Right lobe of liver (tissue), 6 donors: ENCODE results near the gene SEC24D. TPM values are rescaled to one million over a fixed set of nuclear protein-coding genes. Genes with fewer than 3 reads are reported as not detected.

Experiments used
- ATAC-seq, 4 donors: fragments of 200-7000 bp; cut with Tn5 transposase; one replicate each; pipeline ENCODE4 v1.9.1; 2020; ENCODE audit warnings: mild to moderate bottlenecking in 4 of 4, moderate library complexity in 4 of 4
- DNase-seq, 3 donors: peaks; one replicate each; pipeline ENCODE4 v3.0.0-alpha.2; 2020
- H3K27ac ChIP-seq, 3 donors: fragments of 200-600 bp; one replicate each; pipeline ENCODE4 v1.8.0; 2022
- H3K27me3 ChIP-seq, 2 donors: fragments of 200-600 bp; one replicate each; pipeline ENCODE4 v1.8.0; 2022
- H3K36me3 ChIP-seq, 4 donors: fragments of 200-600 bp; sonication (generic) in 1 of 4; one replicate each; pipeline versions ENCODE4 v1.5.1 to v1.8.0; 2017 to 2022; ENCODE audit warnings: control low read depth in 1 of 4
- H3K4me1 ChIP-seq, 4 donors: fragments of 200-600 bp; sonication (generic) in 1 of 4; one replicate each; pipeline versions ENCODE4 v1.5.1 to v1.8.0; 2017 to 2022; ENCODE audit warnings: control low read depth in 1 of 4
- H3K4me3 ChIP-seq, 3 donors: fragments of 200-600 bp; one replicate each; pipeline ENCODE4 v1.8.0; 2022
- H3K9me3 ChIP-seq, 4 donors: fragments of 200-600 bp; sonication (generic) in 1 of 4; one replicate each; pipeline versions ENCODE4 v1.5.1 to v1.8.0; 2017 to 2022; ENCODE audit warnings: control low read depth in 1 of 4
- CTCF ChIP-seq, 4 donors: fragments of 200-600 bp in 3 of 4; fragments of 450-650 bp in 1 of 4; IDR thresholded peaks; one replicate each; pipeline versions ENCODE4 v1.5.1 to v1.8.0; 2016 to 2022; ENCODE audit warnings: antibody characterized with exemption in 4 of 4, mild to moderate bottlenecking in 2 of 4
- POLR2A ChIP-seq: fragments of 450-650 bp; IDR thresholded peaks from one replicate; pipeline ENCODE4 v1.6.1; 2017; ENCODE audit warnings: antibody characterized with exemption, mild to moderate bottlenecking
- WGBS: methylation state at CpG from one replicate; pipeline ENCODE4 v1.1.6; 2018; ENCODE audit warnings: low coverage, low lambda C conversion rate; ENCODE audit not compliant: insufficient coverage; ENCODE audit errors: missing lambda C conversion rate; 5-methylcytosine and 5-hydroxymethylcytosine counted together
- intact Hi-C, 2 donors: fragments of 100-400 bp; cut with DNase I; formaldehyde crosslinking; loops; one replicate each; pipeline versions ENCODE4 v1.11.2 to v1.14.1; 2022
- total RNA-seq, 6 experiments: library from RNA; depleted of rRNA in 2 of 6; stranded (reverse); fragments of >200 nt in 2 of 6; fragmentation: NEBNext Ultra II Directional in 3 of 6; extraction: Animal tissue kit (Norgen Biotek cat#: 25700) in 3 of 6; gene quantifications; one replicate each; pipeline versions ENCODE4 v1.1.0 to v1.2.4, GENCODE V29; 2016 to 2023
- donor health status: DM: no; HTN: yes; CAD: no.
- donor health status: DM: no; HTN: no; CAD: no.
- donor health status: DM: no; HTN: no; CAD: no.
- donor health status: DM: no; HTN: yes; CAD: no.
- donor health status: DM: no; HTN: yes; CAD: no.

SEC24D gene
- total RNA-seq, 6 experiments from 2014 or later: 52.2 to 80.1 (median 69.2) TPM

- DNase-seq (no peak), ATAC-seq (no peak)
- TF ChIP-seq CTCF (IDR thresholded peaks at IDR 0.05): no peak
- no peak for TF ChIP-seq POLR2A
- Histone ChIP-seq H3K27ac (peak overlapping the region in 1 of 3 donors; percentile 5), H3K4me1 (peaks cover 0 to 45% (median 13%) of the 10 kb centered on the region in 4 donors), H3K36me3 (peaks cover 0 to 16% (median 8%) of the 10 kb centered on the region in 4 donors), H3K27me3 (no peaks in the 10 kb centered on the region), H3K4me3 (no peak overlapping the region), H3K9me3 (no peaks in the 10 kb centered on the region)
- intact Hi-C loops: no loop called here
- 67% methylated on average over 2 of the region's 2 CpGs for WGBS
These were observed 76.4 kb downstream of the SEC24D start for GRCh38 chr4:118759481-118759880.

GRCh38 chr4:118758293-118758692 is 77.6 kb downstream of the SEC24D start:
- DNase-seq: no peak

GRCh38 chr4:118757761-118758251 is 78.1 kb downstream of the SEC24D start:
- H3K4me3 ChIP-seq: no peak overlapping the region
- peak overlapping the region in 2 of 3 donors; percentile 10 to 22 for H3K27ac ChIP-seq
- H3K36me3 ChIP-seq: peaks cover 0 to 11% (median 0%) of the 10 kb centered on the region in 4 donors
- H3K4me1 ChIP-seq: peaks cover 0 to 42% (median 13%) of the 10 kb centered on the region in 4 donors
- WGBS: 24% methylated on average over 2 of the region's 2 CpGs
- DNase-seq (no peak), ATAC-seq (peak; percentile 74 to 84 (median 82))
- intact Hi-C loops: no loop called here
- H3K9me3 ChIP-seq: no peaks in the 10 kb centered on the region
- TF ChIP-seq POLR2A (no peak), CTCF (IDR thresholded peaks at IDR 0.05) (no peak)
- no peaks in the 10 kb centered on the region for H3K27me3 ChIP-seq

More at GRCh38 chr4:118758293-118758692, 77.6 kb downstream of the SEC24D start:
- Histone ChIP-seq H3K27me3 (no peaks in the 10 kb centered on the region), H3K9me3 (no peaks in the 10 kb centered on the region), H3K36me3 (peaks cover 0 to 11% (median 2%) of the 10 kb centered on the region in 4 donors), H3K4me3 (no peak overlapping the region), H3K4me1 (peaks cover 0 to 45% (median 13%) of the 10 kb centered on the region in 4 donors), H3K27ac (peak overlapping the region in 2 of 3 donors; percentile 10 to 22)
- 19% methylated on average over 5 of the region's 5 CpGs for WGBS
- intact Hi-C loops: no loop called here
- ATAC-seq: peak in 3 of 4 donors; percentile 19 to 37 (median 33)
- TF ChIP-seq CTCF (IDR thresholded peaks at IDR 0.05): no peak
- no peak for TF ChIP-seq POLR2A

- TF ChIP-seq POLR2A (no peak), CTCF (IDR thresholded peaks at IDR 0.05) (no peak)
- DNase-seq: no peak
- Histone ChIP-seq H3K4me3 (no peak overlapping the region), H3K9me3 (no peaks in the 10 kb centered on the region), H3K36me3 (peaks cover 0 to 19% (median 5%) of the 10 kb centered on the region in 4 donors), H3K27ac (no peak overlapping the region), H3K27me3 (no peaks in the 10 kb centered on the region), H3K4me1 (peaks cover 0 to 40% (median 13%) of the 10 kb centered on the region in 4 donors)
- intact Hi-C loops: no loop called here
- no peak for ATAC-seq
- WGBS: 100% methylated on average over 1 of the region's 1 CpG
These were observed 79.0 kb downstream of the SEC24D start for GRCh38 chr4:118756958-118757357.
